HG03442 (cell line): ENCODE measurements around the gene SLC39A9.
"Not testable (repeated sequence)": the region's sequence is repeated elsewhere in the genome, so short reads cannot be mapped to it uniquely, and the experiment has no call there.

Experiments
- ATAC-seq: cut with Tn5 transposase; IDR thresholded peaks from one replicate; pipeline ENCODE4 v1.9.1; 2021; ENCODE audit warnings: mild to moderate bottlenecking, moderate library complexity; ENCODE audit not compliant: unreplicated experiment

The SLC39A9 gene

DNA sequence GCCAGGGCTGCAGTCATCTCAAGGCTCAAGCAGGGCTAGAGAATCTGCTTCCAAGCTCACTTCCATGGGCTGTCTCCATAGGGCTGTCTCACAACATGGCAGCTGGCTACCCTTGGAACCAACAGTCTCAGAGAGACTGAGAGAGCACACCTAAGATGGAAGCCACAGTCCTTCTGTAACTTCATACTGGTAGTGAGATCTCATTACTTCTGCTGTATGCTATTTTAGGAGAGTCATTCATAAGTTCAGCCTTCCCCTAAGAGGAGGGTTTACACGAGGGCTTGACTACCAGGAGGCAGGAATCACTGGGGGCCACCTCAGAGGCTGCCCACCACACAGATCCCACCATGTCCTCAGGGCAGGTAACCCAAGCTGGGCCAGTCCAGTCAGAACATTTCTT is 30.1 kb upstream of the SLC39A9 start:
- ATAC-seq = no peak

GRCh38 chr14:69370061-69370460 is 28.4 kb upstream of the SLC39A9 start:
- ATAC-seq = no peak

DNA sequence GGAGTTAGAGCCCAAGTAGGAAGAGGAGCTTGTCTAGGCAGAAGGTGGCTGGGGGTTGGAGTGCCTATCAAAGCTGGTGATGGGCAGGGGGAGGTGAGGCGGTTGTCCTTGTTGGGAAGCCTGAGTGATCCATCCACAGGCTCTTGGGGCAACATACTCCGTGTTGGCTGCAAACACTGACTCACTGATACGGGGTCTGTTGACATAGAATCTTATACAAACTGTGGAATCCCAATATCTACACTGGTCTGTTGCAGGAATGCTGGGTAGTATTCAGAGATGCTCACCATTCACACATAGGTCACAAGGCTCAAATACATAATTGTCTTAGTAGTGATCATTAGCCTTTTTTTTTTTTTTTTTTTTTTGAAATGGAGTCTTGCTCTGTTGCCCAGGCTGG is 26.3 kb upstream of the SLC39A9 start:
- ATAC-seq = no peak

GRCh38 chr14:69373104-69373503 is 25.4 kb upstream of the SLC39A9 start:
- no peak for ATAC-seq

DNA sequence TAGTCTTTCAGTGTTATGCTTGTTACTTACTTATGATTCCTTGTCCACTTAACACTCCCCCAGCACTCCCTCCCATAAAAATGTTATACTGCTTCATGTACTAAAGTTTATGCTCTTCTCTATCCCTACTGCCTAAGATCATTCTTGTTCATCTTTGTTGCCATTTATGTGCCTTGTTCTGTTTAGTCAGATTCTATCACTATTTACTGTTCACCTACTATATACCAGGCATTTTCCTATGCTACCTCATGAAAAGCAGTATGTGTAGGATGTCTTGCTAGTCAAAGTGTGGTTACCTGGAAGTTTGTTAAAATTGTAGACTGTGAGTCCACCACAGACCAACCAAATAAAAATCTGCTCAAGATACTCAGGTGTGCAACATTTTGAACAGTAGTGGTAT is 24.3 kb upstream of the SLC39A9 start:
- no peak for ATAC-seq

GRCh38 chr14:69375182-69375581 is 23.3 kb upstream of the SLC39A9 start:
- ATAC-seq = no peak

GRCh38 chr14:69375722-69376121 is 22.8 kb upstream of the SLC39A9 start:
- ATAC-seq = no peak

DNA sequence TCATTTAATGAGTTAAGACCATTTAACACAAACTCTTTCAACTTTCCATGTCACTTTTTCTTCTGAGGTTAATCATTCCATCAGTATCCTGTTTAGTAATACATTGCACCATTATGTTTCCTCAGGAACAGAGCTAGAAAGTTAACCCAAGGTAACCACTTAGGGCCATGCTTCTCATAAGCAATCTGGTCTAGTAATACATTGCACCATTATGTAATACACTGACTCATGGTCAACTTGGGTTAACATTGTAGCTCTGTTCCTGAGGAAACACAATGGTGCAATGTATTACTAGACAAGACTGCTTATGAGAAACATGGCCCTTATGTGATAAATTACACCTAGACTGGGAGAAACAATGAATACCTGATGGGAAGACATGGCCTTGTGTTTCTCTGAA is 22.1 kb upstream of the SLC39A9 start:
- no peak for ATAC-seq

DNA sequence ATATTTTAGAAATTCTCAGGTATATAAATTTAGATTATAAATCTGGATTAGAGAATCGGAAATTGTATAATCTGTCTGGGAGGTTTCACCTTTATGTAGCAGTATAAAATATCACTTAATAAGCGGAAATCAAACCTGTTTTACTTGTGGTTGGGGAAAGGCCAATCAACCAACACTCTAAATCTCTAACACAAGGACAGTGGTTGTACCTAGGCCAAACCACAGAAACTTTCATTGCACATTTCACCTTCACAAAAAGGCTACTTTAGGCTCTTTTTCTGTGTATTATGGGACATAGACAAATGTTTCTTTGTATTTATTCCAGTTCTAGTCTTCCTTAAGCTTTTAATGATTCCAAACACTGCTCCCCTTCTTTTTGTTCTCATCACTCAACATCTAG is 20.2 kb upstream of the SLC39A9 start:
- no peak for ATAC-seq

DNA sequence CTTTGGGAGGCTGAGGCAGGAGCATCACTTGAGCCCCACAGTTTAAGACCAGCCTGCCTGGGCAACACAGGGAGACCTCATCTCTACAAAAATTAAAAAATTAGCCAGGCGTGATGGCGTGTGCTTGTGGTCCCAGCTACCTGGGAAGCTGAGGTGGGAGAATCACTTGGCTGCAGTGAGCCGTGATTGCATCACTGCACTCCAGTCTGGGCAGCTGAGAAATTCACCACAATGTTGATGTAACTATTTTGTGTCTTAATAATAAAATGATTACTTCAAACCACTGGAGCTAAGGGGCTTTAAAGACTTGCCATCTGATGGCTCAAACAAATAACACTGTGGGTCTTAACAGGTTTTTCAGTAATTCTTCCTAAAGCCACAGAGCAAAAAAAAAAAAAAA is 11.2 kb upstream of the SLC39A9 start:
- no peak for ATAC-seq

- not testable (repeated sequence) for ATAC-seq
These were observed 7.1 kb upstream of the SLC39A9 start for GRCh38 chr14:69391400-69391799.

DNA sequence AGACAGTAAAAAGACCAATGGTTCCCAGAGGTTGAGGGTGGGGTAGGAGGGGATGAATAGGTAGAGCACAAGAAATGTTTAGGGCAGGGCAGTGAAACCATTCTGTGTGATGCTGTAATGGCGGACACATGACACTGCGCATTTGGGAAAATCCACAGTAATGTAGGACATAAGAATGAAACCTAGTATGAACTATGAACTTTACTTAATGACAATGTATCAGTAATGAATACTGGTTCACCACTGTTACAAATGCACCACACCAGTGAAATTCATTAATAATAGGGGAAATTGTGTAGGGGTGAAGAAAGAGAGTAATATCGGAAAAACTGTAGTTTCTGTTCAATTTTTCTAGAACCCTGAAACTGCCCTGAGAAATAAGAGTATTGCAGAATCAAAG is 6.0 kb upstream of the SLC39A9 start:
- no peak for ATAC-seq

- no peak for ATAC-seq
These were observed 2.6 kb upstream of the SLC39A9 start for GRCh38 chr14:69395929-69396328.

GRCh38 chr14:69398818-69399210 is 322 bp downstream of the SLC39A9 start:
- ATAC-seq = peak; percentile 16

DNA sequence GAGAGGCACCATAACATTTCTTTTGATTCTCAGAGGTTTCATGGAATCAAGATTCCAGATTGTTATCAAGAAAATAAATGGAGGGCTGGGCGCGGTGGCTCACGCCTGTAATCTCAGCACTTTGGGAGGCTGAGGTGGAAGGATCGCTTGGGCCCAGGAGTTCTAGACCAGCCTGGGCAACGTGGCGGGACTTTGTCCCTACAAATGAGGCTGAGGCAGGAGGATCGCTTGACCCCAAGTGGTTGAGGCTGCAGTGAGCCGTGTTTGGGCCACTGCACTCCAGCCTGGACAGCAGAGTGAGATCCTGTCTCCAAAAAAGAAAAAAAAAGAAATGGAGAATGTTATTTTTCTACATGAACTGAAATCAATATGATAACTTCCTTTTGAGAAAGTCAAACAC is 1.3 kb downstream of the SLC39A9 start:
- no peak for ATAC-seq

- no peak for ATAC-seq
These were observed 1.7 kb downstream of the SLC39A9 start for GRCh38 chr14:69400154-69400553.

GRCh38 chr14:69401841-69402240 is 3.3 kb downstream of the SLC39A9 start:
- no peak for ATAC-seq

DNA sequence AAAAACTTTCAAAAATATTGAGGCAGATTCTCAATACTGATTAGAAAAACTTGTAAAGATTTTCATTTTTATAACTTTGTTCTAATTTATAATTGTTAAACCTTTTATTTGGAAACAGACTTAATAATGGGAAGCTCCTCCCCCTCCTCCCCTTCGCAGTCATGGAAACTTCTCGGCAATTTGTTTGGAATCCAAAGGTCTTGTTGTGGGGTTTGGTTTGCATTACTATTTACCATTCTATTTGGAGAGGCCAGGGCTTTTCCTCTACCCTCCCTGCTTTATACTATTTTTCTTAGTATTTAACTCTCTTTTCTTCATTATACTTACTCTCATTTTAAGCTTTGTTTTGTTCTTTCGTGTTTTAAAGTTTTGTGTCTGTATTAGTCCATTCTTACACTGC is 6.0 kb downstream of the SLC39A9 start:
- ATAC-seq = no peak

GRCh38 chr14:69404883-69405282 is 6.4 kb downstream of the SLC39A9 start:
- ATAC-seq = no peak

GRCh38 chr14:69405762-69406161 is 7.3 kb downstream of the SLC39A9 start:
- no peak for ATAC-seq

DNA sequence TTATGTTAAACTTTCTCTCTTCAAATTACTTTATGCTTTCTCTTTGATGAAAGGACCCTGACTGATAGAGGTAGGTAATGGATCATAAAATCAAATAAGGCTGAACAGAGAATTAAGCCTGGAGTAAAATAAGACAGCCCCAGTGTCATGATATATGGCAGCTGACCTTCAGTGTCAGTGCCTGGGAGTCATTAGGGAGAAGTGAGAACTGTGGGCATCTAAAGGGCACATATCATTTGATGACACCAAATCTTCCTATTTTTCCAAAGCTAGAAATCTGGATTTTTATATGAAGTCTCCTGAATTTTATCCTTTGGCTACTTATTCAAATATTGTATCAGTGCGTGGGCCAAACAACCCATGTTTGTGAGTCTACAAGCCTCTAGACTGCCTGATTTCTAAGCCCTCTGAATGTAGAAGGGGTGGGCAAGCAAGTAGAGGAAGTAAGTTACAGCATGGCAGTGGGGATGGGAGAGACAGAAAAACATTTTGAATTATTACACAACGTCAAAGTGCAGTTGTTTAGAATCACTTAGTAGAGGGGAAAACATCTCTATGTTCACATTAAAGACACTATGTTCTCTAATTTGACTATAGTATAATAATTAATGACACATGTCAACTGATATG is 10.0 kb downstream of the SLC39A9 start:
- no peak for ATAC-seq

GRCh38 chr14:69413483-69413882 is 15.0 kb downstream of the SLC39A9 start:
- no peak for ATAC-seq

DNA sequence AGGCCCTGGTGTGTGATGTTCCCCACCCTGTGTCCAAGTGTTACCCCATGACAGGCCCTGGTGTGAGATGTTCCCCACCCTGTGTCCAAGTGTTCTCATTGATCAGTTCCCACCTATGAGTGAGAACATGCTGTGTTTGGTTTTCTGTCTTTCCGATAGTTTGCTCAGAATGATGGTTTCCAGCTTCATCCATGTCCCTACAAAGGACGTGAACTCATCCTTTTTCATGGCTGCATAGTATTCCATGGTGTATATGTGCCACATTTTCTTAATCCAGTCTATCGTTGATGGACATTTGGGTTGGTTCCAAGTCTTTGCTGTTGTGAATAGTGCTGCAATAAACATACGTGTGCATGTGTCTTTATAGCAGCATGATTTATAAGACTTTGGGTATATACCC is 17.6 kb downstream of the SLC39A9 start:
- not testable (repeated sequence) for ATAC-seq
